Hematopoietic multipotent progenitor cell treated with erythropoietin and hydrocortisone succinate and interleukin-3 and kit ligand, for 4 days (in vitro differentiated cells): Measurements from ENCODE around the gene FHDC1.

Source experiments
- DNase-seq: peaks from one replicate; pipeline ENCODE4 v3.0.0-alpha.2; 2015

Gene FHDC1

GRCh38 chr4:153013202-153013977, 77.3 kb downstream of the FHDC1 start:
- DNase-seq = no peak

GRCh38 chr4:153014460-153014859, 78.3 kb downstream of the FHDC1 start:
- no peak for DNase-seq

- no peak for DNase-seq
Observed at GRCh38 chr4:153016592-153016991, 80.5 kb downstream of the FHDC1 start.

- no peak for DNase-seq
Observed at GRCh38 chr4:153018031-153018430, 81.9 kb downstream of the FHDC1 start.

GRCh38 chr4:153018684-153019083, 82.6 kb downstream of the FHDC1 start:
- no peak for DNase-seq

- DNase-seq = no peak
Observed at GRCh38 chr4:153019906-153020305, 83.8 kb downstream of the FHDC1 start.

- DNase-seq = no peak
Observed at GRCh38 chr4:153020457-153020856, 84.3 kb downstream of the FHDC1 start.

- DNase-seq = no peak
Observed at GRCh38 chr4:153021276-153021675, 85.2 kb downstream of the FHDC1 start.

GRCh38 chr4:153022241-153022715, 86.2 kb downstream of the FHDC1 start:
- no peak for DNase-seq

- DNase-seq = peak; percentile 52
Observed at GRCh38 chr4:153023139-153023538, 87.0 kb downstream of the FHDC1 start.

GRCh38 chr4:153023692-153024394, 87.7 kb downstream of the FHDC1 start:
- DNase-seq = peak; percentile 86

GRCh38 chr4:153024466-153024865, 88.3 kb downstream of the FHDC1 start:
- DNase-seq = no peak

GRCh38 chr4:153025406-153025805, 89.3 kb downstream of the FHDC1 start:
- DNase-seq = peak; percentile 45

- peak; percentile 54 for DNase-seq
Observed at GRCh38 chr4:153026591-153027346, 90.6 kb downstream of the FHDC1 start.

- DNase-seq = no peak
Observed at GRCh38 chr4:153027866-153028265, 91.7 kb downstream of the FHDC1 start.

- no peak for DNase-seq
Observed at GRCh38 chr4:153028535-153028934, 92.4 kb downstream of the FHDC1 start.
